Measurements from ENCODE around the gene GCNT1.

GCNT1 gene

DNA sequence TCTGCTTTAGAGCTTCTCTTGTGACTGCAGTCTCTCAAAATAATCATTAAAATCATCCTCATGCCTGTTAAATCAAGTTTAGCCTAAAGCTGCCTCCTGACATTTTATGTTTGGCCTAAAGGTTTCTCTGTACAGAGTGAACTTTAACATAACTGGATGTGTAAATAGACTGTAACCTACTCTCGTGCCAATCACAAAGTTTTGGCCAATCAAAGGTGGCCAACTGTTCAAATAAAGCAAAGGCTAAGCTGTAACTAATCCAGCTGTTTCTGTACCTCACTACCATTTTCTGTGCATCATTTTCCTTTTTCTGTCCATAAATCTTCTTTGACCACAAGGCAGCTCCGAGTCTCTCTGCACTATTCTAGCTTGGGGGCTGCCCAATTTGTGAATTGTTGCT is 86.2 kb downstream of the GCNT1 start:
- DNase-seq = no peak

- no peak for DNase-seq
Observed at GRCh38 chr9:76552181-76552580, 93.2 kb downstream of the GCNT1 start.

DNA sequence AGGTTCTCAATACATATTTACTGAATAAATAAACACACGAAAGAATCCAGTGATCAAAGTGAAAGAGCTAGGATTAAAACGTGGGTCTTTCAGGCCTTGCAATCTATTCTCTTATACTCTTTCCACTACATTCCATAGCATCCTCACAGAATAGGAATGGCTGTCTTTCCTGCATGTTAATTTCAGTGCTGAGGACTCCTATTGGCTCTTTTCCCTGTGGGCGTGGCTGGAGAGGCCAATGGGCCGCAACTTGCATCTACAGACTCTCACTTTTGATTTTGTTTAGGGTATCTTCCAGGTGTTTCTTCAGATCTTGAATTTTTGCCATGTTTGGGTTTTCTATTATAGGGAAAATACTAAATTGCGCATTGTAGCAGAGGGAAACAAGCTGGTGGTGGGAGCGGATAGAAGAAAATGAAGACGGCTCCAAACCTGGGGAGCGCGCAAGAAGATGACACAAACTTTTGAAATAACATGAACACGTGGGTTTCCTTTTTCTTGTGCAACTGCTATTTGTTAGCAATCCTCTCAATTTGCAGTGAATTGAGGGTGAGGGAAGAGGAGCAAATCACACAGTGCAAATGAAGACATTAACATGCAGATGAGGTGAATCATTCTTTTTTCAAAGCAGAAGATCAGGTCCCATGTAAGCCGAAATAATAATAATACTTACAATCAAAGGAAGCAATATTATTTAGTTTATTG is 93.9 kb downstream of the GCNT1 start:
- DNase-seq = no peak

- DNase-seq = no peak
Observed at GRCh38 chr9:76553680-76554079, 94.7 kb downstream of the GCNT1 start.

All from SHP77 treated with DMSO at 0.1 percent for 48 hours (cell line).